Right cardiac atrium (tissue), 5 donors: Measurements from ENCODE around the gene KCNT2. TPM values are rescaled to one million over a fixed set of nuclear protein-coding genes. Genes with fewer than 3 reads are reported as not detected.
"Not testable (repeated sequence)": the region's sequence is repeated elsewhere in the genome, so short reads cannot be mapped to it uniquely, and the experiment has no call there.

ENCODE experiments used
- ATAC-seq, 2 donors: fragments of 200-7000 bp; cut with Tn5 transposase; one replicate each; pipeline versions ENCODE4 v1.8.0 to v1.9.1; 2020; ENCODE audit warnings: moderate library complexity in 2 of 2, mild to moderate bottlenecking in 1 of 2
- DNase-seq, 3 donors: peaks; one replicate each; pipeline ENCODE4 v3.0.0-alpha.2; 2020
- H3K27ac ChIP-seq: one replicate; pipeline ENCODE4 v1.5.1; 2013; ENCODE audit warnings: mild to moderate bottlenecking, low read length, control low read depth, moderate library complexity
- H3K27me3 ChIP-seq: one replicate; pipeline ENCODE4 v1.6.1; 2013; ENCODE audit not compliant: control insufficient read depth, insufficient read depth
- H3K4me1 ChIP-seq: one replicate; pipeline ENCODE4 v1.6.1; 2013; ENCODE audit warnings: low read length; ENCODE audit not compliant: control insufficient read depth, insufficient read depth
- H3K4me3 ChIP-seq: one replicate; pipeline ENCODE4 v1.5.1; 2013; ENCODE audit warnings: low read length, control low read depth
- H3K9me3 ChIP-seq: one replicate; pipeline ENCODE4 v1.6.1; 2013; ENCODE audit warnings: low read length; ENCODE audit not compliant: control insufficient read depth
- WGBS: extraction: QIAGEN DNeasy Blood & Tissue Kit; methylation state at CpG from one replicate; pipeline ENCODE4 v1.1.7; 2013; 5-methylcytosine and 5-hydroxymethylcytosine counted together
- intact Hi-C, 4 donors: fragments of 100-400 bp; cut with DNase I; formaldehyde crosslinking; loops; one replicate each; pipeline versions ENCODE4 v1.11.0 to v1.14.0; 2022 to 2023
- long read RNA-seq, 4 donors: library from polyadenylated mRNA; unstranded; transcript quantifications; one replicate each; pipeline ENCODE4 v2.0.0, GENCODE V29; 2020 to 2021
- polyA plus RNA-seq: library from polyadenylated mRNA; stranded (reverse); fragments of 200-250 nt; gene quantifications from one replicate; pipeline ENCODE4 v1.2.3, GENCODE V29; 2013
- total RNA-seq, 4 donors: library from RNA; stranded (reverse); fragmentation: NEBNext Ultra II Directional; extraction: Animal tissue kit (Norgen Biotek cat#: 25700); gene quantifications; one replicate each; pipeline ENCODE4 v1.2.1, GENCODE V29; 2021
- donor health status: healthy with polysubstance abuse.
- donor health status: DM: no; HTN: yes; CAD: no.
- donor health status: DM: no; HTN: no; CAD: no.
- donor health status: DM: no; HTN: yes; CAD: no; lungs with severe emphysema.
- donor health status: DM: yes; HTN: yes; CAD: no.

KCNT2 gene
- 1 to 10 TPM; 2.7 to 7.1 (median 4.7) TPM for total RNA-seq
- polyA plus RNA-seq: 1.9 TPM
- long read RNA-seq, donor 1, partial matches to known transcripts: 3 of 4 reads
- long read RNA-seq, donor 1, other reads (novel, unspliced or antisense): 1 of 4 reads
- long read RNA-seq, donor 2: 0 reads
- long read RNA-seq, donor 3, partial matches to known transcripts: 3 of 13 reads
- long read RNA-seq, donor 3, other reads (novel, unspliced or antisense): 10 of 13 reads
- long read RNA-seq, donor 4: 0 reads

- peak within 1 kb of the TSS; percentile 57 for H3K4me3 ChIP-seq
- DNase-seq (peak; percentile 86 to 93 (median 89)), ATAC-seq (peak; percentile 92 to 96)
- intact Hi-C loops: no loop called here
- 1% methylated on average over 43 of the region's 43 CpGs for WGBS
- H3K4me1 ChIP-seq: no peaks in the 10 kb centered on the region
- H3K9me3 ChIP-seq: no peaks in the 10 kb centered on the region
- no peaks in the 10 kb centered on the region for H3K27me3 ChIP-seq
- peak within 1 kb of the TSS; percentile 76 for H3K27ac ChIP-seq
Measured at GRCh38 chr1:196608390-196609369, at the start of gene KCNT2. Gene KCNT2 (minus strand): TSS chr1:196608440. CDS start chr1:196608309, 131 bp downstream.

- intact Hi-C loops: no loop called here
Measured at GRCh38 chr1:196655494-196655893, 47.3 kb upstream of the KCNT2 start.

GRCh38 chr1:196655071-196655470 is 46.8 kb upstream of the KCNT2 start:
- H3K4me1 ChIP-seq: no peaks in the 10 kb centered on the region
- peak overlapping the region; percentile 54 for H3K4me3 ChIP-seq
- no peak for DNase-seq
- WGBS: 76% methylated on average over 3 of the region's 3 CpGs
- H3K9me3 ChIP-seq: no peaks in the 10 kb centered on the region
- H3K27ac ChIP-seq: no peak overlapping the region
- ATAC-seq: no peak
- intact Hi-C loops: no loop called here
- H3K27me3 ChIP-seq: no peaks in the 10 kb centered on the region

More at GRCh38 chr1:196655494-196655893, 47.3 kb upstream of the KCNT2 start:
- Histone ChIP-seq H3K4me3 (peak overlapping the region; percentile 54), H3K9me3 (no peaks in the 10 kb centered on the region), H3K4me1 (no peaks in the 10 kb centered on the region), H3K27me3 (no peaks in the 10 kb centered on the region), H3K27ac (no peak overlapping the region)
- 71% methylated on average over 3 of the region's 3 CpGs for WGBS
- ATAC-seq (no peak), DNase-seq (no peak)

- Histone ChIP-seq H3K4me1 (no peaks in the 10 kb centered on the region), H3K27ac (no peak overlapping the region), H3K4me3 (peak overlapping the region; percentile 54), H3K27me3 (no peaks in the 10 kb centered on the region), H3K9me3 (no peaks in the 10 kb centered on the region)
- DNase-seq: no peak
- intact Hi-C loops: no loop called here
- WGBS: 43% methylated on average over 2 of the region's 2 CpGs
- ATAC-seq: no peak
Measured at GRCh38 chr1:196654271-196654670, 46.0 kb upstream of the KCNT2 start.

- intact Hi-C loops: no loop called here
- no peaks in the 10 kb centered on the region for H3K4me1 ChIP-seq
- ATAC-seq (peak; percentile 81 to 86), DNase-seq (no peak)
- H3K27me3 ChIP-seq: no peaks in the 10 kb centered on the region
- no peaks in the 10 kb centered on the region for H3K9me3 ChIP-seq
- H3K27ac ChIP-seq: no peak within 1 kb of the TSS
- WGBS: 21% methylated on average over 5 of the region's 5 CpGs
- peak within 1 kb of the TSS; percentile 47 for H3K4me3 ChIP-seq
Measured at GRCh38 chr1:196651637-196652215, 43.5 kb upstream of the KCNT2 start, which contains the start of gene CFH. Gene CFH (plus strand): TSS chr1:196652043. CDS start chr1:196652118, 75 bp downstream.

- H3K27ac ChIP-seq: no peak overlapping the region
- H3K4me3 ChIP-seq: peak overlapping the region; percentile 47
- H3K4me1 ChIP-seq: no peaks in the 10 kb centered on the region
- no peaks in the 10 kb centered on the region for H3K27me3 ChIP-seq
- intact Hi-C loops: no loop called here
- ATAC-seq (no peak), DNase-seq (no peak)
- H3K9me3 ChIP-seq: no peaks in the 10 kb centered on the region
- WGBS: 69% methylated on average over 3 of the region's 3 CpGs
Measured at GRCh38 chr1:196651079-196651478, 42.8 kb upstream of the KCNT2 start.

GRCh38 chr1:196650403-196650802 is 42.2 kb upstream of the KCNT2 start:
- no peak overlapping the region for H3K4me3 ChIP-seq
- H3K9me3 ChIP-seq: no peaks in the 10 kb centered on the region
- H3K4me1 ChIP-seq: no peaks in the 10 kb centered on the region
- 84% methylated on average over 12 of the region's 12 CpGs for WGBS
- H3K27ac ChIP-seq: no peak overlapping the region
- intact Hi-C loops: no loop called here
- H3K27me3 ChIP-seq: no peaks in the 10 kb centered on the region
- DNase-seq (no peak), ATAC-seq (no peak)

GRCh38 chr1:196649990-196650389 is 41.8 kb upstream of the KCNT2 start:
- intact Hi-C loops: no loop called here

GRCh38 chr1:196640976-196641375 is 32.7 kb upstream of the KCNT2 start:
- Histone ChIP-seq H3K4me1 (no peaks in the 10 kb centered on the region), H3K27ac (no peak overlapping the region), H3K27me3 (no peaks in the 10 kb centered on the region), H3K9me3 (no peaks in the 10 kb centered on the region), H3K4me3 (no peak overlapping the region)
- DNase-seq (no peak), ATAC-seq (no peak)
- intact Hi-C loops: no loop called here
- 86% methylated on average over 1 of the region's 1 CpG for WGBS

More at GRCh38 chr1:196649990-196650389, 41.8 kb upstream of the KCNT2 start:
- DNase-seq (no peak), ATAC-seq (no peak)
- no peaks in the 10 kb centered on the region for H3K27me3 ChIP-seq
- H3K4me3 ChIP-seq: no peak overlapping the region
- WGBS: 84% methylated on average over 12 of the region's 12 CpGs
- H3K27ac ChIP-seq: no peak overlapping the region
- H3K4me1 ChIP-seq: no peaks in the 10 kb centered on the region
- H3K9me3 ChIP-seq: no peaks in the 10 kb centered on the region

- H3K9me3 ChIP-seq, H3K4me3 ChIP-seq, H3K27ac ChIP-seq, DNase-seq, H3K4me1 ChIP-seq, intact Hi-C loops, H3K27me3 ChIP-seq, ATAC-seq: not testable (repeated sequence)
- 93% methylated on average over 5 of the region's 5 CpGs for WGBS
Measured at GRCh38 chr1:196639291-196639690, 31.1 kb upstream of the KCNT2 start.

GRCh38 chr1:196638466-196638865 is 30.2 kb upstream of the KCNT2 start:
- intact Hi-C loops: no loop called here
- WGBS: 87% methylated on average over 2 of the region's 2 CpGs

More at GRCh38 chr1:196638466-196638865, 30.2 kb upstream of the KCNT2 start:
- Histone ChIP-seq H3K4me3 (no peak overlapping the region), H3K4me1 (no peaks in the 10 kb centered on the region), H3K27ac (no peak overlapping the region), H3K27me3 (no peaks in the 10 kb centered on the region), H3K9me3 (no peaks in the 10 kb centered on the region)
- no peak for ATAC-seq
- DNase-seq: no peak
